GM19351 (cell line): Measurements from ENCODE around the gene CRTC2.
"Not testable (repeated sequence)": the region's sequence is repeated elsewhere in the genome, so short reads cannot be mapped to it uniquely, and the experiment has no call there.

Experiments used
- ATAC-seq: cut with Tn5 transposase; IDR thresholded peaks from one replicate; pipeline ENCODE4 v1.9.1; 2021; ENCODE audit warnings: mild to moderate bottlenecking, moderate library complexity; ENCODE audit not compliant: unreplicated experiment

Gene CRTC2

GRCh38 chr1:153958111-153958960 lies at the start of gene CRTC2:
Gene CRTC2, minus strand, starts transcription at chr1:153958612. Its CDS starts 115 bp downstream, at chr1:153958497.
- peak; percentile 74 for ATAC-seq

GRCh38 chr1:154006136-154006535 lies 47.7 kb upstream of the CRTC2 start:
- no peak for ATAC-seq

- no peak for ATAC-seq
Observed at GRCh38 chr1:154000420-154000819, 42.0 kb upstream of the CRTC2 start.

- ATAC-seq, result not testable (repeated sequence)
Observed at GRCh38 chr1:153996882-153997281, 38.5 kb upstream of the CRTC2 start.

- no peak for ATAC-seq
Observed at GRCh38 chr1:153995640-153996039, 37.2 kb upstream of the CRTC2 start.

GRCh38 chr1:153995202-153995601 lies 36.8 kb upstream of the CRTC2 start:
- no peak for ATAC-seq

GRCh38 chr1:153991806-153992205 lies 33.4 kb upstream of the CRTC2 start:
- ATAC-seq, result no peak

- ATAC-seq, result no peak
Observed at GRCh38 chr1:153991151-153991630, 32.8 kb upstream of the CRTC2 start.

- ATAC-seq, result peak; percentile 69
Observed at GRCh38 chr1:153990468-153991150, 32.2 kb upstream of the CRTC2 start, which contains the start of gene RPS27. Gene RPS27, plus strand, starts transcription at chr1:153990762. Its CDS starts 35 bp downstream, at chr1:153990797.

DNA sequence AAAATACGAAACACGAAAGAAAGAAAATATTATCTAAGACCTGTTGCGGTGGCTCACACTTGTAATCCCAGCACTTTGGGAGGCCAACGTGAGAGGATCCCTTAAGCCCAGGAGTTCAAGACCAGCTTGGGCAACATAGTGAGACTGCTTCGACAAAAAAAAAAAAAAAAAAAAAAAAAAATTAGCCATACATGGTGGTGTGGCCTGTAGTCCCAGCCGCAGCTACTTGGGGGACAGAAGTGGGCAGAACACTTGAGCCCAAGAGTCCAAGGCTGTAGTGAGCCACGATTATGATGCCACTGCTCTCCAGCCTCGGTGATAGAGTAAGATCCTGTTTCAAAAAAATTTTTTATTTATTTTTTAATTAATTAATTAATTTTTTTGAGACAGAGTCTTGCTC lies 29.2 kb upstream of the CRTC2 start:
- ATAC-seq, result no peak

DNA sequence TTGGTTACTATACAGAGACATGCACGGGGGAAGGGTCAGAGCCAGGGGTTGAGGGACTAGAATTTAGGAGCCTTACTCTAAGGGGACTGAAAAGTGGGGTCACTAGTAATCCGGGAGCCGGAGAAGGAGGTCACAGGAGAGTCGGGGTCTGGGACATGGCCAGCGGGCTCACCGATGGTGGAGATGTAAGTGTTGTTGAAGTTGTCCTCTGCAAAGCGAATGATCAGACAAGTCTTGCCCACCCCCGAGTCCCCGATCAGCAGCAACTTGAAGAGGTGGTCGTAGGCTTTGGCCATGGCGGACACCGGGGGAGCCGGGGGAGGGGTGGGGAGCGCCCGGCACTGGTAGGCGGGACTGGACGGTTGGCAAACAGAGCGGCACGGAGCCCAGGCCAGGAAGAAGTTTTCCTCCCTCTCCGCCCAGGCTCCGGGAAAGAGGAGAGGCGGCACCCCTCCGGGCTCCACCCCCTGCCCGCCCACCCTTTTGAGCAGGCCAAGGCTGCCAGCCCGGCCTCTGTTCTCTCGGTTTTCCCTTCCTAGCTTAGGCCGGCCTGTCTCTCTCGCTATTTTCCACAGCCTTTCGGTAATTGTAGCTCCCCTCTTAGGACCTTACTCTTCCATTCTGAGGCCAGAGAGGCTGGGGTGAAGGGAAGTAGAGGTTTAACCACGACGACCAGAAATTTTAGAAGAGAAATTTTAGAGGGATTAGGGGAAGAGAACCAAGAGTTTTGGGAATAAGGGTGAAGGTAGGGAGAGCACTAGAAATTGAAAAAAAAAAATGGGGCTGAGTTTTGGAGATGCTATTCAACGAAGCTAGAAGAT lies 27.7 kb upstream of the CRTC2 start, which contains the start of gene RAB13:
Gene RAB13 (minus strand): TSS at position 399 of the 821 bp plus-strand sequence. CDS start 103 bp downstream, at position 296.
- ATAC-seq, result no peak

DNA sequence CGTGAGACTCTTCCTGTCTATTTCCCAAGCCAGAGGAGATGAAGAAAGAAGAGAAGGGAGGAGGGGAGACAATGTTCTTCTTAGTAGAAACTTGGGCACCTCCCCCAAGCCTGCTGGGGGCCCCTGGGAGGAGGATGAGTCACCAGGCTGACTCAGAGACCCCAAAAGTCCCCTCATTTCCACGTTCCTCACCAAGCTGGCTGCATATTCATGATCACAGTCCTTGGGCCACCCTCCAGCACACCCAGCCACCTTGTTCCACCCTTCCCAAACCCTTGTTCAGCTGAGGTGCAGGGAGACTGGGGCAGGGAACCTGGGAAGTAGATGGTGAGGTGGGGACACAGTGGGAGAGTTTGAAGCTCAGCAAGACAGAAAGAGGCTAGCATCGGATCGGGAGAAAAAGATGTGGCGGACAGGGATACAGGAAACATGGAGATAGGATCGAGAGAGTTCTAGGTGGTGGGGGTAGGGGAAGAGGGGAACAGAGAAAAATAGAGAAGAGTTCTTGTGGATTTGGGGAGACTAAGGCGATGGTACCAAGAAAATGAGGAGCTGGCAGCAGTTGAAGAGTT lies 27.0 kb upstream of the CRTC2 start:
- ATAC-seq, result no peak

DNA sequence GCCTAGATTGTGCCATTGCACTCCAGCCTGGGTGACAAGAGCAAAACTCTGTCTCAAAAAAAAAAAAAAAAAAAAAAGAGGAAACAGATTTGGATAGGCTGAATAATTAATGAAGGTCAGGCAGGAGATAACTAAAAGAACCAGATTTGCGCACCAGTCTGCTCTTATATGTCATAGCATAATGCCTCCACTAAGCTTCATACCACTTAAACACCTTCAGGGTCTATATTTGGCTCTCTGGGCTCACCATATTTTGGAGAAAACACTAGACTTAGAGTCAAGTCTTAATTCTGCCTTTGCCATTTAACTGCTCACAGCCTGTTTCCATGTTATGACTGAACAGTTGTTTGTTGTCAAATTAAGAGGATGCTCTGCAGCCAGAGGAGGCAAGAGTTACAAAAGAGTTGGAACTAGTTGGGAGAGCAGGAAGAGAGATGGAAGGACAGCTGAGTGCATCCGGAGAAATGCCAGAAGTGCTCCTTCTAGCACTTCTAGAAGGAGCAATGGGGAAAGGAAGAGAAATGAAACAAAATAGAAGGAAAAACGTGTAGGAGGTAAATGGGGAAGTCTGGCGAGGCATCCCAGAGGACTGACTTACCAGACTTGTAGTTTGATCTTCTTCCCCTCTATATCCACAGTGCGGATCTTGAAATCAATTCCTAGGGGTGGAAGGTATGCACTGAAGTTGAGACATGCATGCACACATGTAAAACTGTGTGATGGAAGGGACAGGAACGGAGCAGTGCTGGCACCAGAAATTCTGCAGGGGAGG lies 25.9 kb upstream of the CRTC2 start:
- ATAC-seq, result no peak

DNA sequence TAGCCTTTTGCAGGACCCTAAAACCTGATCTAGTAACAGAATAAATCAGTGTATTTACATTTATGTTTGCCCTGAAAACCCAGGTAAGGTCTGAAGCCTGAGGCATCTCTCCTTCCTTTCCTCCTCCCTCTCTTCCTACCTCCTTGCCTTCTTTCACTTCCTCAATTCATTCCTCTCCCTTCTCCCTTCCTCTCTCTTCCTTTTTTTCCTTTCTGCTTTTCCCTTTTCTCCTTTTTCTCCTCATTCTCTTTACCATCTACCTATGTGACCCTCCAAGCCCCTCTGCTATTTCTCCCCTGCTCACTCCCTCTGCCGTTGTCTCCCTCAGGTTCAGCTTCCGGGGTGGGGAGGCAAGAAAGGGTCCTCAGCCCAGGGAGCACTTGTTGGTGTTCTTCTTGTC lies 23.3 kb upstream of the CRTC2 start:
- ATAC-seq, result not testable (repeated sequence)

DNA sequence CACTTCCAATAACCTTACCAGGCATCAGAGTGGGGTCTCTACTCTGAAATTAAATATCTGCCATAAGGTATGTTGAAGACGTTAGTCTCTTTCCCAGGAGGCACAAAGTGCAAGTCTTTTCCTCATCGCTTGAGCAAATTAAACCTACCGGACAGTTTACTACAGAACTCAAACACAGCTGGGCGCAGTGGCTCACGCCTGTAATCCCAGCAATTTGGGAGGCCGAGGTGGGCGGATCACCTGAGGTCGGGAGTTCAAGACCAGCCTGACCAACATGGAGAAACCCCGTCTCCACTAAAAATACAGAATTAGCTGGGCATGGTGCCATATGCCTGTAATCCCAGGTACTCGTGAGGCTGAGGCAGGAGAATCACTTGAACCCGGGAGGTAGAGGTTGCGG lies 20.7 kb upstream of the CRTC2 start:
- not testable (repeated sequence) for ATAC-seq

GRCh38 chr1:153978274-153978909 lies 20.0 kb upstream of the CRTC2 start:
- ATAC-seq, result no peak

DNA sequence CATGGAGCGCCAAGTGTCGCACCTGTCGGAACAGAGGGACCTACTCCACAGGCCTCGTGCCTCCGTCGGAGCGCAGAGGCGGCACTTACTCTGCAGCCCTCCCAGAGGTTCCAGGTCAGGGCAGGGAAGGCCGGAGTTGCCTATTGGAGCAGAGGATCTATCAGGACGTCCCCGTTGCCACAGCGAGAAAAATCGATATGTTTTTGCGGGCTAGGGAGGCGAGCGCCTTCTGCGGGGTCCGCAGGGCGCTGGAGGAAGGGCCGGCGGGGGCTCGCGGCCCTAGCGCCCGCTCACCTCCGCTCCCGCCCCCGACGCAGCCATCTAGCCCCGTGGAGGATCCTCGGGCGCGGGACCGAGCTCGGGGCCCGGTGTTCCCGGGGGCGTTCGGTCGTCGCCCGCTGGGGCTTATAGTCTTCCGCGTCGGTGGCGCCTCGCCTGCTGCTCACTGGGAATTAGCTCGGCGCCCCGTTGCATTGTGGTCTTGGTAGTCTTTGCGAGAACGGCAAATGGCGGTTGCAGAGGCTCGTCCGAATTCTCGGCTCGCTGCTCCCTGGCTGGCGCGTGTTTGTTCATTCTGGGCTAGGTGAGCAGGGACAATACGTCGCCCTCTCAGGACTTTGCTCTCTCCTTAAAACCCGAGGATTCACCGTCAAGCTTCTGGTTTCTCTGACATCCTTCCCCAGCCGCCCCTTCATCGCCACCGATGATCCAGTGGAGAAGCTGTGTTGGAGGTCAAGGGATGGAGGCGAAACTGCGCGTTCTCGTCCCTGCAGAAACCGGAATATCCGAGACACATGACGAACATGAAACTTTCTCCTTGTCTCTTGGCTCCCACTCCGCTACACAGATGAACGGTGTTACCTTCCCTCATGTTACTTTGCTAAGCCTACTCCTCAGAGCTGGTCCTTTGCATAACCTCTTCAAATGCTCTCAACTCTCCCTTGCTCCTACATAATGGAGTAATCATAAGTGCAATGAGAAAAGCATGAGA lies 19.1 kb upstream of the CRTC2 start, which contains the start of gene JTB:
Gene JTB (minus strand): TSS at position 425 of the 991 bp plus-strand sequence. CDS start 422 bp downstream, at position 3.
- ATAC-seq, result peak; percentile 82

DNA sequence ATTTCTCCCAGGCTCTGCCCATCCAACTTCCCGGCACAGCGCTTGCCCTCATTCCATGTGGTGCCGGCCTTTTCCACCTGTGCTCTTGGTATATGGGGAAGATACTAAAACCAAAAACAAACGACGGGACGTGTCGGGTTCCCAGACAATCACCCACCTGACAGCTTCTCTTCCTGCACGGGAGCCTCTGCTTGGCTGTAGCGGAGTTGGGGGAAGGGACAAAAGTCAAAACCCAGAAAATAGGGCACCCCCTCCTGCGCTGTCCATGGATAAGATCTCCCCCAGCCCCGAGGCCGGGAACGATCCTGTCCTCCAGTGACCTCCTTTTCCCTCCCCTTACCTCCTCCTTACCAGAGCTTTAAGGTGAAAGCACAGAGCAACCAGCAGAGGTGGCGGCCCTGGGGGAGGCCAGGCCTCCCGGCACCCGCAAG lies 18.4 kb upstream of the CRTC2 start:
- no peak for ATAC-seq
